ENCODE results near the gene DIDO1. TPM values are rescaled to one million over a fixed set of nuclear protein-coding genes. Genes with fewer than 3 reads are reported as not detected.

Gene DIDO1
- total and polyA plus RNA-seq, 9 of the 15 experiments (the other 6 are each of a cell fraction or from before 2014, with no cell fraction given) = 4.4 to 46.8 (median 31.2) TPM

DNA sequence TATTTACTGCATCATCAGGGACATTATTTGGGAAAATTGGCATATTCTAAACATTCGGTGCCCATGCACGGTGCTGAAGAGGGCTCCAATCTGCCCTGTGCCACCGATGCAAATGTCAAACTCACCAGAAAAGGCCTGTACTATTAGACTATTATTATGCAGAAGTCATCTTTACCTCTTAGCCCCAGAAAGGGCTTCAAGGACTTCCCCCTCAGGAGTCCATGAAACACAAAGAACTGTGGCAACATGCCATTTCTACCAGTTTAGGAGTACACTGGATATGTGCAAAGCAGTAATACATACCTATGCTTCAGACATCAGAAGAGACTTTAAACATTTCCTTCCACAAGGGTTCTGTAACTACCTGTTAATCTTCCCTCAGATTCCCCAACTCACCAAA, 8.6 kb downstream of the DIDO1 start:
- Histone ChIP-seq H3K4me1 (replicated peaks in 1 of 2; ENCODE audit: control insufficient read depth in 2 of 2, insufficient read depth in 2 of 2, low read length in 2 of 2) (peaks cover 25 to 36% of the 10 kb centered on the region in 2 experiments; a peak in 3 of 5 replicates), H3K79me2 (ENCODE audit: control insufficient read depth, insufficient read depth, low read length) (peaks cover 99% of the 10 kb centered on the region), H4K20me1 (replicated peaks; ENCODE audit: control insufficient read depth, insufficient read depth, low read length) (peaks cover 71% of the 10 kb centered on the region), H3K27ac (ENCODE audit: extremely low read depth, low read depth, low read length) (no peak overlapping the region), H3K9ac (ENCODE audit: insufficient read depth in 1 of 2, low read depth in 2 of 2, low read length in 2 of 2) (no peak overlapping the region; a peak in 1 of 4 replicates), H3K4me3 (no peak overlapping the region), H2AFZ (ENCODE audit: low read depth, low read length) (no peak overlapping the region), H3K9me3 (replicated peaks; ENCODE audit: control insufficient read depth, insufficient read depth, low read depth, low read length) (no peaks in the 10 kb centered on the region), H3K27me3 (ENCODE audit: control insufficient read depth in 2 of 2, insufficient read depth in 2 of 2, low read length in 2 of 2) (no peaks in the 10 kb centered on the region), H3K36me3 (ENCODE audit: control insufficient read depth, insufficient read depth, low read length) (peaks cover 26% of the 10 kb centered on the region), H3K9me1 (ENCODE audit: control insufficient read depth, insufficient read depth, low read length) (peaks cover 12% of the 10 kb centered on the region), H3K4me2 (ENCODE audit: insufficient read depth, low read length) (no peak overlapping the region)
- intact Hi-C loops (cut with micrococcal nuclease) (no loop called here), in situ Hi-C loops (cut with MboI) (no loop called here)
- FAIRE-seq (no peak), DNase-seq (ENCODE audit: extremely low read depth in 1 of 4, low spot score in 3 of 4) (no peak), ATAC-seq (no peak)
- BruUV-seq (replicated peaks) = no TSS peak
- ChIA-PET POLR2A (interaction anchor here (1.0 to 1.5 kb wide), 5 partner anchors 9 to 42 kb away, joined by 3 to 5 read pairs (median 3); no protein-coding TSS in a partner anchor), CTCF (ENCODE audit: low intra/inter-chr PET ratio) (no interaction called here)
- no peak for TF ChIP-seq RBFOX2 (IDR thresholded peaks at IDR 0.05; ENCODE audit: low read depth, low read length)
- 77% methylated on average over 3 of the region's 3 CpGs for WGBS (ENCODE audit: insufficient coverage, low coverage, missing lambda C conversion rate)

DNA sequence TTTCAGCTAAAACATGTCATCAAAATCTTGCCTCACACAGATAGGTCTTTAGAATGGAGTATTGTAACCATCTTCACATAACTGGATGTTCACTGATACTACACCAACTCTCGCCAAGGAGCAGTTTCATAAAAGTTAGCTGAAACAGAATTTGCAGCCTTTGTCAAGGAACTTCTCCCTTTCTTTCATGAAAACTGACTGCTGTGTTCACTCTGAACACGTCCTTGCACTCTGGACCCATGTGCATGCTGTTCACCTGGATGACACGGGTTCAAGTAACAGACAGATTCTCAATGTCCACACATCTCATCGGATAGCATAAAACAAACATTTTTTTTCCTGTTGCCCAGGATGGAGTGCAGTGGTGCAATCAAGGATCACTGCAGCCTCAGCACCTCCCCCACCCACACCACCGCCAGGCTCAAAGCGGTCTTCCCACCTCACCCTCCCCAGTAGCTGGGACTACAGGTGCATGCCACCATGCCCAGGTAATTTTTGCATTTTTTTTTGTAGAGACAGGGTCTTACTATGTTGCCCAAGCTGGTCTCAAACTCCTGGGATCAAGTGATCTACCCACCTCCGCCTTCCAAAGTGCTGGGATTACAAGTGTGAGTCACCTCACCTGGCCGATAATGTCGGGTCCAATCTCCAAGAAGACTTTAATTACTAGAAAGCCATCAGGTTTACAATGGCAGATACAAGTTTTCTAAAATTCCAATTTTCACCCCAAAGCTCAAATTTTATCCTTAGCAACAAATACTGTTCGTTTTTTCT, 9.4 kb downstream of the DIDO1 start:
- peaks cover 12% of the 10 kb centered on the region for H3K9me1 ChIP-seq (ENCODE audit: control insufficient read depth, insufficient read depth, low read length)
- BruUV-seq (replicated peaks) = TSS peak; percentile 5

More for the DNA sequence above, 9.4 kb downstream of the DIDO1 start:
- TF ChIP-seq LARP7 (IDR thresholded peaks at IDR 0.05) (no peak), DPF2 (IDR thresholded peaks at IDR 0.05) (0 out of 2 replicates have a peak, but pooled peaks have one; percentile 17)
- no peak overlapping the region for H3K4me3 ChIP-seq
- peaks cover 99% of the 10 kb centered on the region for H3K79me2 ChIP-seq (ENCODE audit: control insufficient read depth, insufficient read depth, low read length)
- H3K4me1 ChIP-seq (replicated peaks in 1 of 2; ENCODE audit: control insufficient read depth in 2 of 2, insufficient read depth in 2 of 2, low read length in 2 of 2) = peaks cover 20 to 32% of the 10 kb centered on the region in 2 experiments; a peak in 3 of 5 replicates
- intact Hi-C loops (cut with micrococcal nuclease) (no loop called here), in situ Hi-C loops (cut with MboI) (no loop called here)
- H3K27me3 ChIP-seq (ENCODE audit: control insufficient read depth in 2 of 2, insufficient read depth in 2 of 2, low read length in 2 of 2) = no peaks in the 10 kb centered on the region
- ATAC-seq (no peak), DNase-seq (ENCODE audit: extremely low read depth in 1 of 4, low spot score in 3 of 4) (no peak), FAIRE-seq (no peak)
- H4K20me1 ChIP-seq (replicated peaks; ENCODE audit: control insufficient read depth, insufficient read depth, low read length) = peaks cover 64% of the 10 kb centered on the region
- CTCF ChIA-PET (ENCODE audit: low intra/inter-chr PET ratio) = no interaction called here
- H2AFZ ChIP-seq (ENCODE audit: low read depth, low read length) = no peak overlapping the region
- peak overlapping the region; percentile 23; the same call in 1 of the 2 replicates for H3K4me2 ChIP-seq (ENCODE audit: insufficient read depth, low read length)
- H3K36me3 ChIP-seq (ENCODE audit: control insufficient read depth, insufficient read depth, low read length) = peaks cover 32% of the 10 kb centered on the region
- no peak overlapping the region for H3K27ac ChIP-seq (ENCODE audit: extremely low read depth, low read depth, low read length)
- WGBS (ENCODE audit: insufficient coverage, low coverage, missing lambda C conversion rate) = 54% methylated on average over 10 of the region's 10 CpGs
- H3K9ac ChIP-seq (ENCODE audit: insufficient read depth in 1 of 2, low read depth in 2 of 2, low read length in 2 of 2) = no peak overlapping the region; a peak in 1 of 4 replicates
- POLR2A ChIA-PET = interaction anchor here (0.9 to 6.5 kb wide), 8 partner anchors 8 to 42 kb away, joined by 3 to 45 read pairs (median 4); partner anchors contain the start of genes DIDO1 and GID8
- no peaks in the 10 kb centered on the region for H3K9me3 ChIP-seq (replicated peaks; ENCODE audit: control insufficient read depth, insufficient read depth, low read depth, low read length)

Data from K562 (cell line).